ENCODE results near the gene ATAD5.

GRCh38 chr17:30831663-30832437 lies at the start of gene ATAD5:
- TF ChIP-seq, protein P1, sequence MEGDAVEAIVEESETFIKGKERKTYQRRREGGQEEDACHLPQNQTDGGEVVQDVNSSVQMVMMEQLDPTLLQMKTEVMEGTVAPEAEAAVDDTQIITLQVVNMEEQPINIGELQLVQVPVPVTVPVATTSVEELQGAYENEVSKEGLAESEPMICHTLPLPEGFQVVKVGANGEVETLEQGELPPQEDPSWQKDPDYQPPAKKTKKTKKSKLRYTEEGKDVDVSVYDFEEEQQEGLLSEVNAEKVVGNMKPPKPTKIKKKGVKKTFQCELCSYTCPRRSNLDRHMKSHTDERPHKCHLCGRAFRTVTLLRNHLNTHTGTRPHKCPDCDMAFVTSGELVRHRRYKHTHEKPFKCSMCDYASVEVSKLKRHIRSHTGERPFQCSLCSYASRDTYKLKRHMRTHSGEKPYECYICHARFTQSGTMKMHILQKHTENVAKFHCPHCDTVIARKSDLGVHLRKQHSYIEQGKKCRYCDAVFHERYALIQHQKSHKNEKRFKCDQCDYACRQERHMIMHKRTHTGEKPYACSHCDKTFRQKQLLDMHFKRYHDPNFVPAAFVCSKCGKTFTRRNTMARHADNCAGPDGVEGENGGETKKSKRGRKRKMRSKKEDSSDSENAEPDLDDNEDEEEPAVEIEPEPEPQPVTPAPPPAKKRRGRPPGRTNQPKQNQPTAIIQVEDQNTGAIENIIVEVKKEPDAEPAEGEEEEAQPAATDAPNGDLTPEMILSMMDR (IDR thresholded peaks at IDR 0.05) = no peak
- no peak for TF ChIP-seq EZH2phosphoT487 (IDR thresholded peaks at IDR 0.05)
